Measurements from ENCODE around the gene FSHR.

Gene FSHR

DNA sequence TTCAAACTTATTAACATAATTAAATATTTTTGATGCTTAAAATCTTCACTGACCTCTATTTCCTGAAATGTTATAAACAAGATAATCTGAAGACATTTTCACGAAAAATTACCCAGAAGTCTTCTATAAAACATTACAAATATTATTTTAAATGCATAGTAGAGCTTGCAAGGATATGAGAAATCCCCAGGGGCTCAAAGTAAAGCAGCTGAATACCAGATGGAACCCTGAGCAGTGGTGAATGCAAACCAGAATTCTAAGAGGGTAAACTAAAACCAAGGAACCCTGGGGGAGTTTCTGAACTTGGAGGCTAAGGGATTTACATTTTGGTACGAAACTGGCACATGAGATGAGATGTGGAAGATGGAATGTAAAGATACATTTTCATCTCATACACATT lies 83.6 kb downstream of the FSHR start:
- Mint-ChIP-seq H3K36me3 (ENCODE audit: low read depth) (no peaks in the 10 kb centered on the region), H3K4me1 (ENCODE audit: low read depth) (no peaks in the 10 kb centered on the region), H3K27ac (no peak overlapping the region)

GRCh38 chr2:49069829-49070228 lies 84.5 kb downstream of the FSHR start:
- no peaks in the 10 kb centered on the region for H3K36me3 Mint-ChIP-seq (ENCODE audit: low read depth)
- no peaks in the 10 kb centered on the region for H3K4me1 Mint-ChIP-seq (ENCODE audit: low read depth)
- H3K9me3 Mint-ChIP-seq = peaks cover 6% of the 10 kb centered on the region
- intact Hi-C loops (cut with micrococcal nuclease) = no loop called here
- no peaks in the 10 kb centered on the region for H3K27me3 Mint-ChIP-seq
- no peak overlapping the region for H3K4me3 Mint-ChIP-seq
- H3K27ac Mint-ChIP-seq = no peak overlapping the region

More for the DNA sequence above, 83.6 kb downstream of the FSHR start:
- Mint-ChIP-seq H3K4me3 (no peak overlapping the region), H3K27me3 (no peaks in the 10 kb centered on the region), H3K9me3 (peaks cover 7% of the 10 kb centered on the region)
- intact Hi-C loops (cut with micrococcal nuclease) = no loop called here

DNA sequence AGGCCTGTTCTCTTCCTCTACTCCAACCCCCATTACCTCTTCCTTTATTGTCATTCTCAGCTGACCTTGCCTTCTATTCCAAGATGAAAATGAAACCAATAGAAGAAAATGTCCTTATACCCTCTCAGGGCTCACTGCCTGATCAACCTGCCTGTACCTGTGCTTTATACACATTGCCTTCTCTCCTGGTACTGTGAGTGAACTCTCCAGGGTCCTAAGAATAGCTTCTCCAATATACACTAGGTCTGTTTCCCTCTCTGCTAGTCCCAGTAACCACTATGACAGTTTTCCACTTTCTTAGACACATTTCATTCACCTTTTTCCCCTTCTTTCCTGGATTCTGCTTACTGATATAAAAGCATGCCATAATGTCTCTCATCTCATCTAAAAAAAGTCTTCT lies 85.7 kb downstream of the FSHR start:
- Mint-ChIP-seq H3K9me3 (peaks cover 6% of the 10 kb centered on the region), H3K4me1 (ENCODE audit: low read depth) (no peaks in the 10 kb centered on the region), H3K27me3 (no peaks in the 10 kb centered on the region), H3K27ac (no peak overlapping the region), H3K36me3 (ENCODE audit: low read depth) (no peaks in the 10 kb centered on the region), H3K4me3 (no peak overlapping the region)
- intact Hi-C loops (cut with micrococcal nuclease) = no loop called here

GRCh38 chr2:49067971-49068370 lies 86.3 kb downstream of the FSHR start:
- Mint-ChIP-seq H3K27me3 (no peaks in the 10 kb centered on the region), H3K36me3 (ENCODE audit: low read depth) (no peaks in the 10 kb centered on the region), H3K4me1 (ENCODE audit: low read depth) (no peaks in the 10 kb centered on the region), H3K9me3 (peaks cover 6% of the 10 kb centered on the region), H3K4me3 (no peak overlapping the region), H3K27ac (no peak overlapping the region)
- intact Hi-C loops (cut with micrococcal nuclease) = no loop called here

- Mint-ChIP-seq H3K9me3 (peaks cover 30% of the 10 kb centered on the region), H3K4me3 (no peak overlapping the region), H3K27ac (no peak overlapping the region), H3K27me3 (no peaks in the 10 kb centered on the region), H3K36me3 (ENCODE audit: low read depth) (no peaks in the 10 kb centered on the region), H3K4me1 (ENCODE audit: low read depth) (no peaks in the 10 kb centered on the region)
- intact Hi-C loops (cut with micrococcal nuclease) = no loop called here
These were observed 101.2 kb downstream of the FSHR start for GRCh38 chr2:49053156-49053555.

GRCh38 chr2:49050265-49050664 lies 104.0 kb downstream of the FSHR start:
- intact Hi-C loops (cut with micrococcal nuclease) = no loop called here
- H3K4me1 Mint-ChIP-seq (ENCODE audit: low read depth) = no peaks in the 10 kb centered on the region
- H3K9me3 Mint-ChIP-seq = peaks cover 21% of the 10 kb centered on the region

GRCh38 chr2:49049161-49049560 lies 105.2 kb downstream of the FSHR start:
- H3K4me1 Mint-ChIP-seq (ENCODE audit: low read depth) = no peaks in the 10 kb centered on the region
- H3K27ac Mint-ChIP-seq = no peak overlapping the region
- H3K36me3 Mint-ChIP-seq (ENCODE audit: low read depth) = no peaks in the 10 kb centered on the region
- no peaks in the 10 kb centered on the region for H3K27me3 Mint-ChIP-seq
- H3K4me3 Mint-ChIP-seq = no peak overlapping the region
- intact Hi-C loops (cut with micrococcal nuclease) = no loop called here
- peaks cover 13% of the 10 kb centered on the region for H3K9me3 Mint-ChIP-seq

More at GRCh38 chr2:49050265-49050664, 104.0 kb downstream of the FSHR start:
- Mint-ChIP-seq H3K27me3 (no peaks in the 10 kb centered on the region), H3K36me3 (ENCODE audit: low read depth) (no peaks in the 10 kb centered on the region), H3K27ac (no peak overlapping the region), H3K4me3 (no peak overlapping the region)

DNA sequence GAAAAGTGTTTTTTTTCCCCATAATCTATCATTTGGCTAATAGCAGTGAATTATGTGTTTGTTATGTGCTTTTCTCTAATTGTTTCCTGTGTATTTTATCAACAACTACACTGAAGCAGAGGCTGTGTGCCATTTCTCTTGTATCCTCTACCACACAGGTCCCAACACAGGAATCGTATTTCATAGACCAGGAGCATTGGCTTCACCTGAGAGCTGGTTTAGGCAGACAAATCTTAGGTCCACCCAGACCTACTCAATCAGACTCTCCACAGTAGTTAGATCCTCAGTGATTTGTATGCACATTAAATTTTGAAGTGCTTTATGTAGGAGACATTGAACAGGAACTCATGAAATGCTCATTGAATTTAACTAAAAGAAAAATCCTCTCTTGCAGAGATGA lies 109.2 kb downstream of the FSHR start:
- intact Hi-C loops (cut with micrococcal nuclease) = no loop called here
- Mint-ChIP-seq H3K27me3 (no peaks in the 10 kb centered on the region), H3K9me3 (no peaks in the 10 kb centered on the region), H3K36me3 (ENCODE audit: low read depth) (no peaks in the 10 kb centered on the region), H3K4me1 (ENCODE audit: low read depth) (no peaks in the 10 kb centered on the region), H3K4me3 (no peak overlapping the region), H3K27ac (no peak overlapping the region)

- intact Hi-C loops (cut with micrococcal nuclease) = no loop called here
- no peaks in the 10 kb centered on the region for H3K9me3 Mint-ChIP-seq
- no peak overlapping the region for H3K27ac Mint-ChIP-seq
- no peaks in the 10 kb centered on the region for H3K36me3 Mint-ChIP-seq (ENCODE audit: low read depth)
- H3K27me3 Mint-ChIP-seq = no peaks in the 10 kb centered on the region
- no peaks in the 10 kb centered on the region for H3K4me1 Mint-ChIP-seq (ENCODE audit: low read depth)
- H3K4me3 Mint-ChIP-seq = no peak overlapping the region
These were observed 109.8 kb downstream of the FSHR start for GRCh38 chr2:49044350-49045079.

- no peaks in the 10 kb centered on the region for H3K27me3 Mint-ChIP-seq
- H3K4me1 Mint-ChIP-seq (ENCODE audit: low read depth) = no peaks in the 10 kb centered on the region
These were observed 110.8 kb downstream of the FSHR start for GRCh38 chr2:49043405-49043982.

DNA sequence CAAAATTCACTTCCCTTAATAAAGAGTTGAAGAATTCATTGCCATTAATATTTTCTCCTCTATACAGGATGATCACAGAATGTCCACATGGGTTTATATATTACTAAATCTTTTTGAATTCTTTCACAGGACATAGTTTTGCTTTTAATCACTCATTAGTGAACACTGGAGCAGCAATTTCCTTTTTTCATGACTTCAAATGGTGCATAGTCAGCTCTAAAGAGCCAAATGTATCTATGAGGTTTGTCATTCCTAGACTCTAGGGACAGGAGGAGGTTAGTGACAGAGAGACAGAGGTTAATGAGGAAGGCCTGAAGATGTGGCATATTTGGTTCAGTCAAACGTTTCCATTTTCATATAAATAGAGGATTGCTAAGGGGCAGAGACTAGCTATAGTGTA lies 111.8 kb downstream of the FSHR start:
- Mint-ChIP-seq H3K27me3 (no peaks in the 10 kb centered on the region), H3K36me3 (ENCODE audit: low read depth) (no peaks in the 10 kb centered on the region), H3K4me3 (no peak overlapping the region), H3K9me3 (no peaks in the 10 kb centered on the region), H3K27ac (no peak overlapping the region), H3K4me1 (ENCODE audit: low read depth) (no peaks in the 10 kb centered on the region)
- intact Hi-C loops (cut with micrococcal nuclease) = no loop called here

More at GRCh38 chr2:49043405-49043982, 110.8 kb downstream of the FSHR start:
- Mint-ChIP-seq H3K9me3 (no peaks in the 10 kb centered on the region), H3K4me3 (no peak overlapping the region), H3K27ac (no peak overlapping the region), H3K36me3 (ENCODE audit: low read depth) (no peaks in the 10 kb centered on the region)
- intact Hi-C loops (cut with micrococcal nuclease) = no loop called here

GRCh38 chr2:49041061-49041460 lies 113.3 kb downstream of the FSHR start:
- no peaks in the 10 kb centered on the region for H3K27me3 Mint-ChIP-seq
- H3K9me3 Mint-ChIP-seq = no peaks in the 10 kb centered on the region
- H3K4me3 Mint-ChIP-seq = no peak overlapping the region
- no peaks in the 10 kb centered on the region for H3K4me1 Mint-ChIP-seq (ENCODE audit: low read depth)
- H3K36me3 Mint-ChIP-seq (ENCODE audit: low read depth) = no peaks in the 10 kb centered on the region
- intact Hi-C loops (cut with micrococcal nuclease) = no loop called here
- no peak overlapping the region for H3K27ac Mint-ChIP-seq

- no peak overlapping the region for H3K4me3 Mint-ChIP-seq
- intact Hi-C loops (cut with micrococcal nuclease) = no loop called here
- no peak overlapping the region for H3K27ac Mint-ChIP-seq
- H3K4me1 Mint-ChIP-seq (ENCODE audit: low read depth) = no peaks in the 10 kb centered on the region
- H3K9me3 Mint-ChIP-seq = no peaks in the 10 kb centered on the region
- H3K27me3 Mint-ChIP-seq = no peaks in the 10 kb centered on the region
- no peaks in the 10 kb centered on the region for H3K36me3 Mint-ChIP-seq (ENCODE audit: low read depth)
These were observed 117.1 kb downstream of the FSHR start for GRCh38 chr2:49037197-49037596.

GRCh38 chr2:49035481-49035880 lies 118.8 kb downstream of the FSHR start:
- H3K9me3 Mint-ChIP-seq = no peaks in the 10 kb centered on the region

More at GRCh38 chr2:49035481-49035880, 118.8 kb downstream of the FSHR start:
- no peaks in the 10 kb centered on the region for H3K27me3 Mint-ChIP-seq
- intact Hi-C loops (cut with micrococcal nuclease) = no loop called here
- no peaks in the 10 kb centered on the region for H3K36me3 Mint-ChIP-seq (ENCODE audit: low read depth)
- no peaks in the 10 kb centered on the region for H3K4me1 Mint-ChIP-seq (ENCODE audit: low read depth)
- no peak overlapping the region for H3K27ac Mint-ChIP-seq
- no peak overlapping the region for H3K4me3 Mint-ChIP-seq

Measured in dendritic cell treated with granulocyte-macrophage colony-stimulating factor and Interleukin-4, amounts not matched to agents 40 ng/mL and 50 ng/mL, for 4 days (primary cell).